NCI-H2029 (cell line): ENCODE results near the gene NUP188.

Experiments used
- DNase-seq: peaks from one replicate; lab custom pipeline; 2025; lab: John Stamatoyannopoulos, UW

Gene NUP188, protein sequence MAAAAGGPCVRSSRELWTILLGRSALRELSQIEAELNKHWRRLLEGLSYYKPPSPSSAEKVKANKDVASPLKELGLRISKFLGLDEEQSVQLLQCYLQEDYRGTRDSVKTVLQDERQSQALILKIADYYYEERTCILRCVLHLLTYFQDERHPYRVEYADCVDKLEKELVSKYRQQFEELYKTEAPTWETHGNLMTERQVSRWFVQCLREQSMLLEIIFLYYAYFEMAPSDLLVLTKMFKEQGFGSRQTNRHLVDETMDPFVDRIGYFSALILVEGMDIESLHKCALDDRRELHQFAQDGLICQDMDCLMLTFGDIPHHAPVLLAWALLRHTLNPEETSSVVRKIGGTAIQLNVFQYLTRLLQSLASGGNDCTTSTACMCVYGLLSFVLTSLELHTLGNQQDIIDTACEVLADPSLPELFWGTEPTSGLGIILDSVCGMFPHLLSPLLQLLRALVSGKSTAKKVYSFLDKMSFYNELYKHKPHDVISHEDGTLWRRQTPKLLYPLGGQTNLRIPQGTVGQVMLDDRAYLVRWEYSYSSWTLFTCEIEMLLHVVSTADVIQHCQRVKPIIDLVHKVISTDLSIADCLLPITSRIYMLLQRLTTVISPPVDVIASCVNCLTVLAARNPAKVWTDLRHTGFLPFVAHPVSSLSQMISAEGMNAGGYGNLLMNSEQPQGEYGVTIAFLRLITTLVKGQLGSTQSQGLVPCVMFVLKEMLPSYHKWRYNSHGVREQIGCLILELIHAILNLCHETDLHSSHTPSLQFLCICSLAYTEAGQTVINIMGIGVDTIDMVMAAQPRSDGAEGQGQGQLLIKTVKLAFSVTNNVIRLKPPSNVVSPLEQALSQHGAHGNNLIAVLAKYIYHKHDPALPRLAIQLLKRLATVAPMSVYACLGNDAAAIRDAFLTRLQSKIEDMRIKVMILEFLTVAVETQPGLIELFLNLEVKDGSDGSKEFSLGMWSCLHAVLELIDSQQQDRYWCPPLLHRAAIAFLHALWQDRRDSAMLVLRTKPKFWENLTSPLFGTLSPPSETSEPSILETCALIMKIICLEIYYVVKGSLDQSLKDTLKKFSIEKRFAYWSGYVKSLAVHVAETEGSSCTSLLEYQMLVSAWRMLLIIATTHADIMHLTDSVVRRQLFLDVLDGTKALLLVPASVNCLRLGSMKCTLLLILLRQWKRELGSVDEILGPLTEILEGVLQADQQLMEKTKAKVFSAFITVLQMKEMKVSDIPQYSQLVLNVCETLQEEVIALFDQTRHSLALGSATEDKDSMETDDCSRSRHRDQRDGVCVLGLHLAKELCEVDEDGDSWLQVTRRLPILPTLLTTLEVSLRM (N-terminal part only)

DNA sequence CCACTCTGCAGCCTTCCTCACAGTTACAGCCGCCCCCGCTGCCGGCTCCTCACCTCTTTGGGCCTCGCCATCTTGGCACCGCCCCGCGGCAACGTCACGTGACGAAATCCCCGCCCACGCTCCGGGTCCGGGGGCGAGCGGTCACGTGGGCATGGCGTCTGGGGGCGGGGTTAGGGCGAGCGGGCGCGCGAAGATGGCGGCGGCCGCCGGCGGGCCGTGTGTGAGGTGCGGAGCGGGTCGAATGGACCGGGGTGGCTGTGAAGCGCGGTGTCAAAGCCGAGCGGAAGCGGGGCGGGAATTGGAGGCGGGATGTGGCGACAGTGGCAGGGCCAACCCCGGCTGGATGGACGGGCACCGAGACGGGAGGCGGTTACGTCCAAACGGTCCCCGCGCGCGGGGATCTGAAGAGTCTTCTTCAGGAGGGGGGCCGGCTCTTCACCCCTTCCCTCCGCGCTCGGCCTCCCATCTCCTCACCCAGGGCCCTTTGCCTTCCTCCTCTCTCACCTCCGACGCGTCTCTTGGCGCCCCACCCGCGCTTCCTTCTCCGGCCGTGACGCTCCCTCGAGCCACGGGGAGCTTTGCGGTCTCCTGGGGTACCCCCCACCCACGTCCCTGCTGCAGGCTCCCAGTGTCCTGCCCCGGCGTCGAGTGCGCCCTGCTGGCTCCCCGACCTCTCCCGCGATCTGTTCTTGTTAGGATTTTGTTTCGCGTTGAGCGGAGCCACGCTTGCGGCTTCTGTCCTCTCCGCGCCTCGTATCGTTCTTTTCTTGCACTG lies at the start of gene NUP188, which contains the start of gene DOLK:
Gene NUP188, plus strand, starts transcription at position 173 of the 775 bp plus-strand sequence. Its CDS starts 21 bp downstream, at position 194.
Gene DOLK, minus strand, starts transcription at position 77 of the 775 bp plus-strand sequence. CDS start 300 bp downstream, outside the sequence.
- peak; percentile 91 for DNase-seq

DNA sequence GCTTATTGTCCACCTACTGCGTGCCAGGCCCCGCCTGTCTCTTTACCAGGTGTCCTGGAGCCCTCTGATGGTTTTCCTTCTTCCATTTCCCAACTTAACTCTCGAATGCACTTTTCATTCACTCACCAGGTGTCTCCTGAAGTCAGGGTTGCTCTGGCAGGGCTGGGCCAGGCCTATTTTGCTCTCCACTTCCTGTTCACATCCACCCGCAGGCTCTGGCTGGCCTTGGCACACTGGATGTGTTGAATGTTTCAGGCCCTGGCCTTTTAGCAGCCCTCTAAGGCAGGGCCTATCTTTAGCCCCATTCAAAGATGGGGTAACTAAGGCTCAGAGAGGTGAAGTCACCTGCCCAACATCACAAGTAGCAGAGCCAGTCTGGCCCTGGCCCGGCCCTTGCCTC lies 49.1 kb upstream of the NUP188 start:
- DNase-seq = no peak

DNA sequence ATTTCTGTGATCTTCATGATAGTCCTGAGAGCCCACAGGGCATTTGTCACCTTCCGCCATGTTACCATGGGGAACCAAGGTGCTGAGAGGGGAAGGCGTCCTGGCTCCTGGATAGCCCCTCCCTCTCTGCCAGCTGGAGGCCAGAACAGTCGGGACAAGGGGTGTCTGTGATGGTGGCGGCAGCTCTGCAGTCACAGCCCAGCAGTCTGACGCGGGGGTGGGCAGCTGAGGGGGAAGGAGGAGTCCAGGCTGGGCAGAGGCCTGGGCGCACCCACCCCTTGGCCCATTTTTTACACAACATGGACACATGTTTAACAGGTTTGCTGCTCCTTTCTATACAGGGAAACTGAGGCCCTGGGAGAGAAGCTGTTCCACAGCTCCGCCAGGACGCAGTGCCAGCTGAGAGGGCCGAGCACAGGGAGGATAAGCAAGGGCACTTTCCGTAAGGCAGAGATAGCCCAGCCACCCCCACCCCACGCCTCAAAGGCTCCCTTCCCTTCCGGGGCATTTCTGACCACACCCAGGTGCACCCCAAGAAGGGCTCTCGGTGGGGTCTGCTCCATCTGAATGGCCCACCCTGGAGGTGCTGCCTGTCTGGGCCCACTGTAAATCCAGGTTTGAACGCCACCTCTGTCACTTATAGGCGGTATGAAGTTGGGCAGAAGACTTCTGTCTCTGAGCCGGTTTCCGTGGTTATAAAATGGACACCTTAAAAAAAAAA lies 48.5 kb upstream of the NUP188 start:
- DNase-seq = no peak

DNA sequence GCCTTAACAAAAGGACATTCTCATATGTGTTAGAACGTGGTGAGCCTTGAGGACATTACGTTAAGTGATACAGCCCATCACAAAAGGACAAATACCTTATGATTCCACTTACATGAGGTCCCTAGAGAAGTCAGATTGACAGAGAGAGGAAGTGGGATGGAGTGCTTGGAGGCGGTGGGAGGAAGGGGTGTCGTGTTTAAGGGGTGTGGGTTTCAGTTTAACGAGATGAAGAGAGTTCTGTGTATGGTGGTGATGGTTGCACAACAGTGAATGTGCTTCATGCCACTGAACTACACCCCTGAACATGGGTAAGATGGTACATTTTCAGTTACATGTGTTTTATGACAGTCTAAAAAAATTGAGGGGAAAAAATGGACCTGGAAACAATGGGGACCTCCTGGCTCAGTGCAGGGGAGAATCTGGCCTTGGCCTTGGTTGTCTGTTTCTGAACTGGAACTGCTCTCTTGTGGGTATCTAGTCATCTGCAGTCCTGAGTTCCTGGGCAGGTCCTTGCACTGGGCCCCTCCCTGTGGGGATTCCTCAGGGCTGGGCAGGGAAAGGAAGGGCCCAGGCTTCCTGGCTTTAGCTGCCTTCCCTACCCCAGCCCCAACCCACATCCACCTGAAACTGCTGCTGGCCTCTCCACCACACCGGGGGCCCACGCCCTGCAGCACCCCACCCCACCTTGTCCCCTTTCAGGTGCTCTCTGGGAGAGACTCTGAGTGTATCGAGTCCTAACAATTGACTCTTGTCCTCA lies 47.8 kb upstream of the NUP188 start:
- DNase-seq = no peak

DNA sequence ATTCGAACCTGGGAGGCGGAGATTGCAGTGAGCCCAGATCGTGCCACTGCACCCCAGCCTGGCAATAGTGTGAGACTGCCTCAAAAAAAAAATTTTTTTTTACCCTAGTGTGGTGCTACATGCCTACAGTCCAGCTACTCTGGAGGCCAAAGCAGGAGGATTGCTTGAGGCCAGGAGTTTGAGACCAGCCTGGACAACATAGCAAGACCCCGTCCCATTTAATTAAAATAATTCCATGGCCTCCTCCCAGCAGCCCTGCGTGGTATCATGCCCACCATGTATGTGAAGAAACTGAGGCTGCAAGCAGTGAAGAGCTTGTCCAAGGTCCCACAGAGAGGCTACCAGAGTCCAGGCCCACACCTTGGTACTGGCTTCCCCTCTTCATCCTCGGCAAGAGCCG lies 46.1 kb upstream of the NUP188 start:
- no peak for DNase-seq

DNA sequence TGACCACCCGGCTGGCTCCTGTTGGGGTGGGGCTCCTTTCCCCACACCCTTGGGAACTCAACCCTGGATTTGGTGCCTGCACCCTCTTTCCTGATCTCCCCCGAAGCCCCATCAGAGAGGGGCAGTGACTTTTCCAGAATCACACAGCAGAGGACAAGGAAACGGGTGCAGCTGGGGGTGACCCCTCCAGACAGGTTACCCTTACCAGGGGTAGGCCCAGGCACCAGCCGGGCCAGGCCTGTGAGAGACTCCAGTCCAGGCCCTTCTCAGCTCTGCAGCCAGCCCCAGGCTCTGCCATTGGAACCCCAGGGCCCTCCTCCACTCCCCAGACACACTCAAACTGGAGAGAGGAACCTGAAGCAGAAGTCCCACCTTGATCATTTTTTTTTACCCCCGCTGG lies 45.7 kb upstream of the NUP188 start:
- DNase-seq = no peak

DNA sequence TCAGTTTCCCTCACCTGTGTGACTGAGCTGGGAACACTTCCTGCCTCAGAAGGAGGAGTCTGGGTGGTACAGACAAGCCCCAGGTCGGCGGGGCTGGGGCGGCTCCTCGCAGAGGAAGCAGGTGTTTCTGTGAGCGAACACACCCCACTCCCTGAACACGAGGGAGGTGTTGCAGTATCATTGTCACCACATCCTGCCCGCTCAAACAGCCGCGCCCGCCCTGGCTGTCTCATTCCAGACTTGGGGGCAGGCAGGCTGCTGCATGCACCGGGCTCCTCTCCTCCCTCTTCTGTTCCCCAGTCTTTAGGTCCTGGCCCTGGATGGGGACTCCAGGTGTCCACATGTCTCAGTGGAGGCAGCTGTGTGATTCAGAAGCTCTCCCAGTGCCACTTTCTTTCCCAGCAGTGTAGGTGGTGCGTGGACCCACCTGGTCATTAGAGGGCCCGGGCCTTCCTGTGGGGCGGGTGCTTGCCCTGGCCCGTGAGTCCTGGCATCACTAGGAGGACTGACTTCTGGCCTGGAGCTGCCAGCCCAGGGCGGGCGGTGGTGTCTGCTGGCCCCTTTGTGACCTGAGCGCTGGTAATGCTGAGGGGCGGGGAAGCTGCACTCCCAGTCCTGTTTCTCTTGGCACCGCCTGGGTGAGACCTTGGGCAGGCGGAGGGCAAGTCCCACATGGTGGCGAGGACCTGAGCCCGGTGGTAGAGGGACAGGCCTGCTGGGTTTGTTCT lies 45.0 kb upstream of the NUP188 start:
- DNase-seq = peak; percentile 64

DNA sequence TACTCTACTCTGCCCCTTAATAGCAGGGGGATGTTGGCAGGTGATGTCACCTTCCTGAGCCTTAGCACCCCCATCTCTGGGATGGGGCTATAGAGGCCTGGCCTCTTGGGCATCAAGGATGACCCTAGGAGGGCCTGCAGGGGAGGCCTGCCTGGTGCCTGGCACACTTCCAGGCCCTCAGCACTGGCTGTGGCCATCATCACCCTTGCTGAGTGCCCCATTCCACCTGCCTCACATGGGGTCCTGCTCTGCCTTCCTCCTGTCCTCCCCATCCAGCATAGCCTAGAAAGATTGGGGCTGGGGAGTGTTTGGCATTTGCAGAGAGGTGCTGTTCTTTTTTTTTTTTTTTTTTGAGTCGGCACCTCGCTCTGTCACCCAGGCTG lies 44.4 kb upstream of the NUP188 start:
- DNase-seq = no peak

DNA sequence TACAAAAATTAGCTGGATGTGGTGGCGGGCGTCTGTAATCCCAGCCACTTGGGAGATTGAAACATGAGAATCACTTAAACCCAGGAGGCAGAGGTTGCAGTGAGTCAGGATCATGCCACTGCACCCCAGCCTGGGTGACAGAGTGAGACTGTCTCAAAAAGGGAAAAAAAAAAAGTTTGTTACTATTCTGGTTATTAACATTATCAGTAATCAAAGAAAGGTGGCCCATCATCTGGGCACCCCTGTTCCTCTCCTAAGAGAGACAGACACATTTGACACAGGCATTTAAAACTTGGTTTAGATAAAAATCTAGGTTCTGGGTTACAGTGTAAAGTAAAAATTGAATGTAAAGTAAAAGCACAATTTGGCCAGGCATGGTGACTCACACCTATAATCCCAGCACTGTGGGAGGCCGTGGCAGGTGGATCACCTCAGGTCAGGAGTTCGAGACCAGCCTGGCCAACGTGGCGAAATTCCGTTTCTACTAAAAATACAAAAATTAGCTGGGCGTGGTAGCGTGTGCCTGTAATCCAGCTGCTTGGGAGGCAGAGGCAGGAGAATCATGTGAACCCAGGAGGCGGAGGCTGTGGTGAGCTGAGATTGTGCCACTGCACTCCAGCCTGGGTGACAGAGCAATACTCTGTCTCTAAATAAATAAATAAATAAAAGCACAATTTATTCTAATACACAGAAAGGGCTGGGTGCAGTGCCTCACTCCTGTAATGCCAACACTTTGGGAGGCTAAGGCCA lies 43.5 kb upstream of the NUP188 start:
- DNase-seq = no peak

DNA sequence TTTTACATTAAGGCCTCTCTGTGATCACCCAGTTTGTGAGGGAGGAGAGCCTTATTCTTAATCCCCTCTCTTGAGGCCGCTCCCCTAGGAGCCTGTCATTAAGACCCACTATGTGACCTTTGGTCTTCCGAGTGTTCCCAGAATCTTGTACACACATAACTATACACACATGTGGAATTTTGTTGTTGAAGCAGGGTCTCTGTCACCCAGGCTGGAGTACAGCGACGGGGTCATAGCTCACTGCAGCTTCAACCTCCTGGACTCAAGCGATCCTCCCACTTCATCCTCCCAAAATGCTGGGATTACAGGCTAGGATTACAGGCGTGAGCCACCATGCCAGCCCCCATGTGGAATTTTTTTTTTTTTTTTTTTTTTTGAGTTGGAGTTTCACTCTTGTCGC lies 41.5 kb upstream of the NUP188 start:
- no peak for DNase-seq

DNA sequence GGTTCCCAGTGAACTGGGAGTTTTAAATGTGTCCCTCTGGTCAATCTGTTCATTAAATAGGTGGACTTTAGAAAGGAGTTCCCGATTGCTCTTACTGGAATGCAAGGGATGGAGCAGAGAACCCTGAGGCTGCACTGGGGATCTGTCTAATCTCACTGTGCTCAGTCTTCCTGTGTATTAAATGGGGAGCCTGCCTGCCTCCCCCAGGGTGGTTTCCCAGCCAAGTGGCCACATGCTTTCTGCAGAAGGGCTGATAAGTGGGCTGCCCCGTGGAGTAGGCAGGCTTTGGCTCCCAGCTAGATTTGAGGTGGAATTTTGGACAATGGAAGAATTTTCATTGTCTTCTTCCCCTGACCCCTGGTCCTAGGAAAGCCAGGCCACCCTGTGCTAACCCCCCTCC lies 40.8 kb upstream of the NUP188 start:
- no peak for DNase-seq

DNA sequence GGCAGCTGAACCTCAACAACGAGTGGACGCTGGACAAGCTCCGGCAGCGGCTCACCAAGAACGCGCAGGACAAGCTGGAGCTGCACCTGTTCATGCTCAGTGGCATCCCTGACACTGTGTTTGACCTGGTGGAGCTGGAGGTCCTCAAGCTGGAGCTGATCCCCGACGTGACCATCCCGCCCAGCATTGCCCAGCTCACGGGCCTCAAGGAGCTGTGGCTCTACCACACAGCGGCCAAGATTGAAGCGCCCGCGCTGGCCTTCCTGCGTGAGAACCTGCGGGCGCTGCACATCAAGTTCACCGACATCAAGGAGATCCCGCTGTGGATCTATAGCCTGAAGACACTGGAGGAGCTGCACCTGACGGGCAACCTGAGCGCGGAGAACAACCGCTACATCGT lies 39.1 kb upstream of the NUP188 start:
- DNase-seq = no peak

DNA sequence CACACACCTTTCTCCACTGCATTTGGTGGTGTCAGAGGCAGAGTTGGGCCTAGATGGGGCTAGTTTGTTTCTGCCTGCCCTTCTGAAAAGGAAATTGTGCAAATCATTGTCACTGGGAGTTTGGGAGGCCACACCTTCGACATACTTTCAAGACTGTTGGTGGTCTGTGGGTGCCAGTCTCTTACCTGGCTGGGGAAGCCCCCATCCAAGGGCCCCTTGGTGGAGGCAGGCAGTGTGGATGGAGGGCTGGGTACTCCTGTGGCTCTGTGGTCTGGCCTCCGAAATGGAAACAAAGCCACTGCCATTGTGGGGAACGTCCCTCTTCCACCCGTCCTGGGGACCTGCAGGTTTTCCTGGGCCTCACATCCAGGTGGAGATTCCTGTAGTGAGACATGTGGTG lies 37.6 kb upstream of the NUP188 start:
- no peak for DNase-seq

DNA sequence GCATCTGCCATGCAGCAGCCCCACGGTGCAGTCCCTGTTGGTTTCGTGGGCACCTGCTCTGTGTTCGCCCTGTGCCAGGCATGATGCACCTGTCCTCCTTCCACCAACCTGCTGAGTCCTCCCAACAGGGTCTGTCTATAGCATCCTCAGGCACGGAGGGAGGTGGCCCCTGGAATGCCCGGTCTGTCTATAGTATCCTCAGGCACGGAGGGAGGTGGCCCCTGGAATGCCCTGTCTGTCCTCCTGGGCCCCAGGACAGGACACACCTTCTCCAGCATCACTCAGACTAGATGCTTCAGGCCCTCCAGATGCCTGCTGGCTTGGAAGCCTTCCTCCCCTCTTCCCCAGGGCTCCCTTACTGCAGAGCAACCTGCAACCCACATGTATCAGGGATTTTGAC lies 36.6 kb upstream of the NUP188 start:
- no peak for DNase-seq

DNA sequence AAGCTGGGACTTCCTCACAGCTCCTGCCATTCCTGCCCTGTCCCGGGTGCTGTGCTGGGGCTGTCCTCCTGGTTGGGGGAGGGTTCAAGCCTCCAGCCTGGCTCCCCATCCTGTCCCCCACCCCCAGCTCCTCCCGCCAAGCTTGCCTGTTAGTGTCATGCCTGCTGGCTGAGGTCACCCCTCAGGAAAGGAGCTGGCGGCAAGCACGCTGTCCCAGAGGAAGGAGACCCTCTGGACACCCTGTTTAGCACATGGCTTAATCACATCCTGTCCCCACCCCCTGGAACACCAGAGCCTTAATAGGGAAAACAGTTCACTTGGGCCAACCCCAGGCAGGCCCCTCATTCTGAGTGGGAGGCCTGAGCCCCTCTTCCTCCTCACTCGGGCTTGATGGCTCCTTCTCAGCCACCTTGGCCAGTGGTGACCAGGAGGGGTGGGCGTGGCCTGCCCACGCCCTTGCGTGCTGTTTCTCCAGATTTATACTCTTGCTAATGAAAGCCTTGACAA lies 35.9 kb upstream of the NUP188 start:
- DNase-seq = no peak

DNA sequence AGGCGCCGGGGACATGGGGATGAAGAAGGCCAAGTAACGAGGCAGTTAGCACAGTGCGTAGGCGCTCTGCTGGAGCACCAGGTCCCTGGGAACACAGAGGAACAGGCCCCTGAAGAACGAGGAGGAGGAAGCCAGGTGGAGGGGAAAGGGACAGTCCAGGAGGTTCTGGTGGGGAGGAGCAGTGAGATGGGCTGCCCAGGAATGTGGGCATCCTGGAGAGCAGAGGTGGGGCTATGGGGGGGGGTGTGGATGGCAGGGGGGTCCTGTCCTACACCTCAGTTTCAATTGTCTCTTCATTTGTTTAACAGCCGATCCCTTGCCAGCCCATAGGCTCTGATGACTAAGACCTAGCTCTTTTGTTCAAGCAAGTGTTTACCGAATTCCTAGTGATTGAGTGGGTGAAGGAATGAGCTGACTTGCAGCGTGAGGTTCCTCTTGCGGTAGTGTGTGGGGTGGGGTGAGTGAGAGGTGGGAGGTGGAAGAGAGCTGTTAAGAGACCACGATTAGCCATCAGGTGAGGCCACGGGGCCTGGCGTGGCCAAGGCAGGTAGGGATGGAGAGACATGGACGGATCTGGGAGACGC lies 35.1 kb upstream of the NUP188 start:
- no peak for DNase-seq

DNA sequence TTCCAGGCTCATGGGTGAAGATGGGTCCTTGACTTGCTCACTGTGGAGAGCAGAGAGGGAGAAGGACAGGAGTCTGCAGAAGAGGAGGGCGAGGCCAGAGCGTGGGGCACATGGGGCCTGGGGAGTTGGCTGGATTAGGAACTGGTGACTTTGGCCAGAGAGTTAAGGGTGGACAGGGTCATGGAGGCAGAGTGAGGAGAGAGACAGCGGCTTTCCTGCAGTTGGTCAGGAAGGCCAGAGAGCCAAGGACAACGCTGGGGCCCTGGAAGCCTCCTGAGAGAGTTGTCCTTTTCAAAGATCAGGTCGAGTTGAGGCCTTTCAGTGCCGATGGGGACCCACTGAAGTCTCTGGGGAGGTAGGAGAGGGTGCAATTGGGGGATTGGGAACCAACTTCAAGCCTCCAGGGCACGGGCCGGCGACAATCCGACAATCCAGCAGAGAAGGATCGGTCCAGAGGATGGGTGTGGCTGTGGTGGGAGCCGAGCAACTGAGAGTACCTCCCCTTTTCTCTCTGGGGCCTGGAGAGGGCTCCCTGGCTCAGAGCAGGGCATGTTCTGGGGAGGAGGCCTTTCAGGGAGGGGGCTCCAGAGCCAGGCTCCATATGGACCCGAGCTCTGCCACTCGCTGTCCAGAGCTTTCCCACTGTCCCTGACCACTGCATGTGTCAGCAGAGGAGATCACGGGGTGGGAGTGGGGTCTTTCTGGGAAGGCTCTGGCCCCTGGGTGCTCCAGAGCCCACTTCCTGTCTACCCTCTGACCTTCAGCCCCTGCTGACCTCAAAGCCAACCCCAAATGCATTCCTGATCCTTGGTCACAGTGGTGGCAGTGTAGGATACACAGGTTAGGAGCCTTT lies 34.2 kb upstream of the NUP188 start:
- DNase-seq = no peak
